Bronchial smooth muscle cell (primary cell): ENCODE data around the gene LRIG1. TPM values are rescaled to one million over a fixed set of nuclear protein-coding genes. Genes with fewer than 3 reads are reported as not detected.

Experiments
- total RNA-seq: library from RNA; depleted of rRNA; stranded (reverse); fragments of >200 nt; gene quantifications from 2 replicates; pipeline ENCODE4 v1.2.1, GENCODE V29; 2014

Gene LRIG1
- total RNA-seq = 46.2 and 77.3 TPM in 2 replicates

DNA sequence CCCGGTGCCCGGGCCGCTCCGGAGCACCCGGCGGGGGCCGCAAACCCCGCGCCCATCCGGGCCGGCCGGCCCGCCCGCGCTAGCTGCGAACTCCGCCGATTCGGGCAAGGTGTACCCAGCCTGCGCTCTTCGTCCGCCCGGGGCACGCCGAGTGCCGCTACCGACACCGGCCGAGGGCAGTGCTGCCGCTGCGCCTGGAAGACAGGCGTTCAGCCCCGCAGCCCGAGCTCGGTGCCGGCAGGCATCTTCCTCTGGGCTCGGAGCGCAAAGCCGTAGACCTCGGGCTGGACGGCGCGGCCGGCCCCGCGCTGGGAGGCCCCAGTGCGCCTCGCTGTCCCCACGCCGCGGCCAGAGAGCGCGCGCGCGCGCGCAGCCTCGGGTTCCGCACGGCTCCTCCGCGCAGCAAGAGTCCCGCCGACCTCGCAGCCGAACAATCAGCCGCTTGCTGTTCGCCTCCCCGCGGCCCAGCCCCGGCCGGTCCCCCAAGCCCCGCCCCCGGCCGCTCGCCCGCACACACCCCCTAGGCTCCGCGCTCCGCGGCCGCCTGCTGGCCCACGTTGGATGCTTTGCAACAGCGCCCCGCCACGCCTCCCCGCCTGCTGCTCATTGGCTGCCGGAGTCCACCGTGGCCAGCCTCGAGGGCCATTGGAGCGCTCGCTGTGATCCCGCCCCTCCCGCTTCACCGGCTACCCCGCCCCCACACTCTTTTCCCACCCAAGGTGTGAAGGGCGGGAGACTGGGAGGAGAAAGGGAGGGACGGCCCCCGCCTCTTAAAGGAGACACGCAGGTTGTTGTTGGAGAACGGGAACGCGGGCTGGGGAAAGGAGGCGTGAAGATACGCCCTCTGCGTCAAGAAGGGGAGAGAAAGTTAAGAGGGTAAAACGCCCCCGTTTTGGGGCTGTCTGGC, at the start of gene LRIG1:
TSS of gene LRIG1 (minus strand) at position 447 of the 907 bp plus-strand sequence. CDS start 615 bp downstream, outside the sequence.

